GM12878 (cell line): ENCODE measurements around the gene CELSR1. TPM values are rescaled to one million over a fixed set of nuclear protein-coding genes. Genes with fewer than 3 reads are reported as not detected.

ENCODE experiments used
- ATAC-seq: fragments of 200-7000 bp; cut with Tn5 transposase; 3 replicates; pipeline ENCODE4 v1.9.1; 2020; ENCODE audit warnings: mild to moderate bottlenecking, moderate library complexity
- BruUV-seq: library from RNA; stranded (reverse); fragments of 400-500 nt; replicated peaks from 2 replicates; lab custom pipeline; 2021; lab: Mats Ljungman, UMichigan
- CTCF ChIA-PET: fragments of 300-600 bp; sonication (Branson Sonifier 250); formaldehyde crosslinking; extraction: SDS; loops from one replicate; lab custom pipeline; 2021; ENCODE audit warnings: inconsistent platforms; lab: Yijun Ruan, JAX
- POLR2A ChIA-PET: fragments of 350-600 bp; formaldehyde crosslinking; extraction: SDS; loops from one replicate; lab custom pipeline; 2021; ENCODE audit warnings: inconsistent platforms; lab: Charles Lee
- RAD21 ChIA-PET: fragments of 300-600 bp; sonication (Branson Sonifier 250); formaldehyde crosslinking; loops from one replicate; lab custom pipeline; 2023; ENCODE audit warnings: antibody characterized with exemption; ENCODE audit not compliant: unreplicated experiment; lab: Charles Lee
- SMC1A ChIA-PET: fragments of 300-600 bp; sonication (Branson Sonifier 250); formaldehyde crosslinking; loops from one replicate; lab custom pipeline; 2023; ENCODE audit not compliant: unreplicated experiment, uncharacterized antibody; lab: Charles Lee
- DNase-seq: peaks from one replicate; pipeline ENCODE4 v3.0.0-alpha.2; 2011; ENCODE audit warnings: low read depth, low spot score
- FAIRE-seq: peaks from 3 replicates; lab custom pipeline; 2011; peaks lifted over from hg19 to GRCh38; lab: Jason Lieb, UNC
- H2AFZ ChIP-seq: 2 replicates; pipeline ENCODE4 v1.6.0; 2011; ENCODE audit warnings: low read depth, low read length, control low read depth; ENCODE audit not compliant: control insufficient read depth
- H3K27ac ChIP-seq: 2 replicates; pipeline ENCODE4 v1.5.1; 2011; ENCODE audit warnings: control low read depth; ENCODE audit not compliant: control insufficient read depth, insufficient read depth
- H3K27me3 ChIP-seq, 2 experiments: replicated peaks in 1 of 2; 2 replicates each; pipeline versions ENCODE4 v1.6.0 to v1.6.1; 2011; ENCODE audit warnings: low read length in 1 of 2; ENCODE audit not compliant: control insufficient read depth in 2 of 2, insufficient read depth in 2 of 2
- H3K36me3 ChIP-seq, 2 experiments: 2 replicates each; pipeline ENCODE4 v1.5.1; 2011; ENCODE audit warnings: low read length in 1 of 2; ENCODE audit not compliant: control insufficient read depth in 2 of 2, insufficient read depth in 2 of 2
- H3K4me1 ChIP-seq: 2 replicates; pipeline ENCODE4 v1.6.1; 2011; ENCODE audit warnings: mild to moderate bottlenecking, low read length, moderate library complexity, mixed read lengths; ENCODE audit not compliant: control insufficient read depth, insufficient read depth
- H3K4me2 ChIP-seq: 2 replicates; pipeline ENCODE4 v1.6.0; 2011; ENCODE audit warnings: control low read depth; ENCODE audit not compliant: control insufficient read depth, insufficient read depth
- H3K4me3 ChIP-seq: fragments of 200-600 bp; sonication (generic); 2 replicates; pipeline ENCODE4 v1.5.1; 2016
- H3K79me2 ChIP-seq: 2 replicates; pipeline ENCODE4 v1.6.0; 2011; ENCODE audit warnings: low read length; ENCODE audit not compliant: control insufficient read depth, insufficient read depth
- H3K9ac ChIP-seq: 2 replicates; pipeline ENCODE4 v1.8.0; 2011; ENCODE audit warnings: low read length, control low read depth, mixed read lengths; ENCODE audit not compliant: control insufficient read depth, insufficient read depth
- H3K9me3 ChIP-seq: replicated peaks from 3 replicates; pipeline ENCODE4 v1.5.1; 2011; ENCODE audit warnings: mild to moderate bottlenecking, low read length; ENCODE audit not compliant: control insufficient read depth, insufficient read depth
- H4K20me1 ChIP-seq: 2 replicates; pipeline ENCODE4 v1.6.0; 2011; ENCODE audit not compliant: control insufficient read depth, insufficient read depth
- IRF4 ChIP-seq: IDR thresholded peaks from 2 replicates; pipeline ENCODE4 v1.6.1; 2011; ENCODE audit warnings: low read depth, low read length
- KLF5 ChIP-seq: fragments of 450-650 bp; IDR thresholded peaks from 2 replicates; pipeline ENCODE4 v1.6.1; 2014; ENCODE audit warnings: mild to moderate bottlenecking; ENCODE audit not compliant: partially characterized antibody
- SMARCA5 ChIP-seq: fragments of 450-650 bp; IDR thresholded peaks from 2 replicates; pipeline ENCODE4 v1.6.1; 2017; ENCODE audit warnings: mild to moderate bottlenecking
- ZNF207 ChIP-seq: fragments of 450-650 bp; IDR thresholded peaks from 2 replicates; pipeline ENCODE4 v1.6.1; 2014; ENCODE audit warnings: antibody characterized with exemption, mild to moderate bottlenecking, borderline replicate concordance
- WGBS: methylation state at CpG from one replicate; pipeline ENCODE4 v1.1.6; 2016; ENCODE audit warnings: low lambda C conversion rate; ENCODE audit not compliant: insufficient replicate concordance, insufficient coverage; ENCODE audit errors: missing lambda C conversion rate; 5-methylcytosine and 5-hydroxymethylcytosine counted together
- in situ Hi-C: fragments of 300-500 bp; cut with MboI; formaldehyde crosslinking; loops from 9 replicates; pipeline ENCODE4 v1.14.3; 2018; ENCODE audit warnings: mixed read lengths
- intact Hi-C: fragments of 100-400 bp; cut with micrococcal nuclease; formaldehyde crosslinking; loops from one replicate; pipeline ENCODE4 v1.14.2; 2022; ENCODE audit not compliant: unreplicated experiment
- polyA plus RNA-seq, 11 experiments: library from polyadenylated mRNA; depleted of rRNA in 4 of 11; unstranded in 6 of 11; stranded (reverse) in 5 of 11; fragments of >200 nt; fragmentation: Nextera tagmentation in 4 of 11; fragmentation: Illumina TruSeq in 1 of 11; extraction: Ambion mirVana in 4 of 11; extraction: Trizol in 1 of 11; gene quantifications; 1 replicate in 1 of 11; 2 replicates in 10 of 11; pipeline versions ENCODE4 v1.2.1 to v1.2.3, GENCODE V29; 2011 to 2016; ENCODE audit warnings: inconsistent platforms in 2 of 11, missing spikeins in 2 of 11, low read depth in 1 of 11
- total RNA-seq, 4 experiments: library from RNA; depleted of rRNA in 3 of 4; stranded (reverse); fragments of >200 nt in 3 of 4; fragmentation: Illumina TruSeq in 1 of 4; extraction: Trizol in 1 of 4; gene quantifications; 2 replicates each; pipeline versions ENCODE4 v1.2.1 to v1.2.3, GENCODE V29; 2013 to 2021
- TF ChIP-seq, protein P1 (sequence below): fragments of 450-650 bp; IDR thresholded peaks from 2 replicates; pipeline ENCODE4 v1.6.1; 2017; ENCODE audit warnings: mild to moderate bottlenecking, moderate library complexity

The CELSR1 gene
- total and polyA plus RNA-seq, 10 of the 15 experiments (the other 5 are each of a cell fraction or from before 2014, with no cell fraction given): 0.05 to 1.7 (median 0.35) TPM; not detected in 2

DNA sequence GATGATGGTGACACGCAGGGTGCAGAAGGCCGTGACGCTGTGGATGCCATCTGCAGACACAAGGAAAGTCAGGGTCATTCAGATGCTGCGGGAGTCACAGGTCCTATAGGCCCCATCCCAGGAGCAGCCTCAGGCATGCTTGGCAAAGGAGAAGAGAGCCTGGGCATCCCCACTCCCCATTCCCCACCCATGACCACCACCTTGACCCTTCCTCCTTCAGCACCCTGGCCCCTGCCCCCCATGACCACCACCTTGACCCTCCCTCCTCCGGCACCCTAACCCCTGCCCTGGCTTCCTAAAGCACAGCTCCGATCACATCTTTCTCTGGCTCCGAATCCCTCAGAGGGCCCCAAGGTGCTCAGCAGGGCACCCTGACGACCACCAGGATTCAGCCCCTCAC, 73.1 kb downstream of the CELSR1 start (continued):
- TF ChIP-seq, protein P1, sequence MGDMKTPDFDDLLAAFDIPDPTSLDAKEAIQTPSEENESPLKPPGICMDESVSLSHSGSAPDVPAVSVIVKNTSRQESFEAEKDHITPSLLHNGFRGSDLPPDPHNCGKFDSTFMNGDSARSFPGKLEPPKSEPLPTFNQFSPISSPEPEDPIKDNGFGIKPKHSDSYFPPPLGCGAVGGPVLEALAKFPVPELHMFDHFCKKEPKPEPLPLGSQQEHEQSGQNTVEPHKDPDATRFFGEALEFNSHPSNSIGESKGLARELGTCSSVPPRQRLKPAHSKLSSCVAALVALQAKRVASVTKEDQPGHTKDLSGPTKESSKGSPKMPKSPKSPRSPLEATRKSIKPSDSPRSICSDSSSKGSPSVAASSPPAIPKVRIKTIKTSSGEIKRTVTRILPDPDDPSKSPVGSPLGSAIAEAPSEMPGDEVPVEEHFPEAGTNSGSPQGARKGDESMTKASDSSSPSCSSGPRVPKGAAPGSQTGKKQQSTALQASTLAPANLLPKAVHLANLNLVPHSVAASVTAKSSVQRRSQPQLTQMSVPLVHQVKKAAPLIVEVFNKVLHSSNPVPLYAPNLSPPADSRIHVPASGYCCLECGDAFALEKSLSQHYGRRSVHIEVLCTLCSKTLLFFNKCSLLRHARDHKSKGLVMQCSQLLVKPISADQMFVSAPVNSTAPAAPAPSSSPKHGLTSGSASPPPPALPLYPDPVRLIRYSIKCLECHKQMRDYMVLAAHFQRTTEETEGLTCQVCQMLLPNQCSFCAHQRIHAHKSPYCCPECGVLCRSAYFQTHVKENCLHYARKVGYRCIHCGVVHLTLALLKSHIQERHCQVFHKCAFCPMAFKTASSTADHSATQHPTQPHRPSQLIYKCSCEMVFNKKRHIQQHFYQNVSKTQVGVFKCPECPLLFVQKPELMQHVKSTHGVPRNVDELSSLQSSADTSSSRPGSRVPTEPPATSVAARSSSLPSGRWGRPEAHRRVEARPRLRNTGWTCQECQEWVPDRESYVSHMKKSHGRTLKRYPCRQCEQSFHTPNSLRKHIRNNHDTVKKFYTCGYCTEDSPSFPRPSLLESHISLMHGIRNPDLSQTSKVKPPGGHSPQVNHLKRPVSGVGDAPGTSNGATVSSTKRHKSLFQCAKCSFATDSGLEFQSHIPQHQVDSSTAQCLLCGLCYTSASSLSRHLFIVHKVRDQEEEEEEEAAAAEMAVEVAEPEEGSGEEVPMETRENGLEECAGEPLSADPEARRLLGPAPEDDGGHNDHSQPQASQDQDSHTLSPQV: no peak
- no peak for TF ChIP-seq KLF5
- no peak for TF ChIP-seq ZNF207

GRCh38 chr22:46463435-46464227, 73.8 kb downstream of the CELSR1 start:
- Histone ChIP-seq H3K79me2 (no peaks in the 10 kb centered on the region), H3K27me3 (no peaks in the 10 kb centered on the region), H2AFZ (no peak overlapping the region), H3K9me3 (no peaks in the 10 kb centered on the region), H3K4me1 (no peaks in the 10 kb centered on the region), H3K4me3 (no peak overlapping the region), H3K27ac (no peak overlapping the region), H3K36me3 (peaks cover 0 to 1% of the 10 kb centered on the region in 2 experiments; a peak in 1 of 4 replicates), H3K4me2 (no peak overlapping the region), H3K9ac (no peak overlapping the region), H4K20me1 (no peaks in the 10 kb centered on the region)
- ChIA-PET POLR2A (no interaction called here), SMC1A (no interaction called here), RAD21 (no interaction called here), CTCF (no interaction called here)
- TF ChIP-seq IRF4 (no peak), SMARCA5 (no peak)
- 77% methylated on average over 59 of the region's 70 CpGs for WGBS
- DNase-seq (no peak), FAIRE-seq (no peak), ATAC-seq (no peak)
- intact Hi-C loops (no loop called here), in situ Hi-C loops (no loop called here)
- no TSS peak for BruUV-seq
